ENCODE measurements around the gene SRGAP1.
"Not testable (repeated sequence)": the region's sequence is repeated elsewhere in the genome, so short reads cannot be mapped to it uniquely, and the experiment has no call there.

Gene SRGAP1

GRCh38 chr12:63867053-63867452 is 22.6 kb downstream of the SRGAP1 start:
- no peak for DNase-seq (ENCODE audit: low read depth, low spot score)

GRCh38 chr12:63869656-63870055 is 25.2 kb downstream of the SRGAP1 start:
- DNase-seq (ENCODE audit: low read depth, low spot score), result no peak

GRCh38 chr12:63870838-63871237 is 26.3 kb downstream of the SRGAP1 start:
- DNase-seq (ENCODE audit: low read depth, low spot score), result no peak

- no peak for DNase-seq (ENCODE audit: low read depth, low spot score)
Observed at GRCh38 chr12:63874897-63875480, 30.5 kb downstream of the SRGAP1 start.

GRCh38 chr12:63875703-63876102 is 31.2 kb downstream of the SRGAP1 start:
- DNase-seq (ENCODE audit: low read depth, low spot score), result no peak

- DNase-seq (ENCODE audit: low read depth, low spot score), result no peak
Observed at GRCh38 chr12:63876980-63877379, 32.5 kb downstream of the SRGAP1 start.

- DNase-seq (ENCODE audit: low read depth, low spot score), result no peak
Observed at GRCh38 chr12:63877693-63878092, 33.2 kb downstream of the SRGAP1 start.

GRCh38 chr12:63880235-63880634 is 35.7 kb downstream of the SRGAP1 start:
- not testable (repeated sequence) for DNase-seq (ENCODE audit: low read depth, low spot score)

GRCh38 chr12:63880742-63881263 is 36.3 kb downstream of the SRGAP1 start:
- no peak for DNase-seq (ENCODE audit: low read depth, low spot score)

GRCh38 chr12:63882844-63883243 is 38.3 kb downstream of the SRGAP1 start:
- peak; percentile 39 for DNase-seq (ENCODE audit: low read depth, low spot score)

- DNase-seq (ENCODE audit: low read depth, low spot score), result no peak
Observed at GRCh38 chr12:63885401-63885800, 40.9 kb downstream of the SRGAP1 start.

- no peak for DNase-seq (ENCODE audit: low read depth, low spot score)
Observed at GRCh38 chr12:63888908-63889635, 44.6 kb downstream of the SRGAP1 start.

- DNase-seq (ENCODE audit: low read depth, low spot score), result no peak
Observed at GRCh38 chr12:63889721-63890509, 45.4 kb downstream of the SRGAP1 start.

GRCh38 chr12:63893170-63893569 is 48.7 kb downstream of the SRGAP1 start:
- DNase-seq (ENCODE audit: low read depth, low spot score), result no peak

GRCh38 chr12:63894132-63894531 is 49.6 kb downstream of the SRGAP1 start:
- DNase-seq (ENCODE audit: low read depth, low spot score), result no peak

- no peak for DNase-seq (ENCODE audit: low read depth, low spot score)
Observed at GRCh38 chr12:63895841-63896240, 51.3 kb downstream of the SRGAP1 start.

- DNase-seq (ENCODE audit: low read depth, low spot score), result no peak
Observed at GRCh38 chr12:63897931-63898330, 53.4 kb downstream of the SRGAP1 start.

- DNase-seq (ENCODE audit: low read depth, low spot score), result no peak
Observed at GRCh38 chr12:63898764-63899337, 54.4 kb downstream of the SRGAP1 start.

GRCh38 chr12:63899396-63899795 is 54.9 kb downstream of the SRGAP1 start:
- DNase-seq (ENCODE audit: low read depth, low spot score), result no peak

GRCh38 chr12:63900922-63901793 is 56.7 kb downstream of the SRGAP1 start:
- no peak for DNase-seq (ENCODE audit: low read depth, low spot score)

- no peak for DNase-seq (ENCODE audit: low read depth, low spot score)
Observed at GRCh38 chr12:63904653-63905052, 60.2 kb downstream of the SRGAP1 start.
